GM12865 (cell line): ENCODE results near the gene MAST1.

Experiments used
- DNase-seq: peaks from one replicate; pipeline ENCODE4 v3.0.0; 2010; ENCODE audit warnings: low read depth
- H3K4me3 ChIP-seq: 2 replicates; pipeline ENCODE4 v1.5.1; 2011; ENCODE audit warnings: mild to moderate bottlenecking, low read depth, low read length, control low read depth
- TF ChIP-seq, protein P1 (sequence below): IDR thresholded peaks from 2 replicates; pipeline ENCODE4 v1.5.1; 2011; ENCODE audit warnings: low read length, control low read depth, low read depth, inconsistent platforms; ENCODE audit not compliant: insufficient read depth; ENCODE audit errors: missing control alignments

The MAST1 gene

DNA sequence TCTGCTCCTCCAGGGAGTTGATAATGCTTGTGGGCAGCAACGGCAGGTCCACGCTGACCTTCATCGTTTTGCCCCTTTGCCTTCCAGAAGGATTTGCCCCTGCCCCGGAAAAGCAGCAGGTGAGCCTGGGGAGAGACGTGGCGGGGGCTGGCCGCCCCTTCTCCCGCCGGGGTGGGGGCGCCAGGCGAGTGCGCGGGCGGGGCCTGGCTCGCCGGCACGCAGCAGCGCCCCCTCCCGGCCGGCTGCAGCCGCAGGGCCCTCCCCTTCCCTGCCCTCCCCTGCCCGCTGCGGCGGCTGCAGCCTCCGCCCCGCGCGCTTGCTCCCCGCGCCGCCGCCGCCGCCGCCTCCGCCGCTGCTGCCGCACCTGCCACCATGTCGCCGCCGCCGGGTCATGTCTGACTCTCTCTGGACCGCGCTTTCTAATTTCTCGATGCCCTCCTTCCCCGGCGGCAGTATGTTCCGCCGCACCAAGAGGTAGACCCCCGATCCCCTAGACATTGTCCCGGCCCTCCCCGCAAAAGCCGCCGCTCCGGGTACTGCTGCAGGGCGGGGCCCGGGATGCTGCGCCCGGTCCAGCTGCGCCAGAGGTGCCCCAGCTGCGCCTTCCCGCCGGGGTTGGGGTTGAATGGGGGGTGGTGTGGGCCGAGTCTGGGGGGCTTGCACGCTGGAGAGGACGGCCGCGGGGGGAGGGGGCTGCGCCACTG lies at the start of gene MAST1:
TSS of gene MAST1 (plus strand) at position 334 of the 704 bp plus-strand sequence. CDS start at position 392, 58 bp downstream.
- TF ChIP-seq, protein P1, sequence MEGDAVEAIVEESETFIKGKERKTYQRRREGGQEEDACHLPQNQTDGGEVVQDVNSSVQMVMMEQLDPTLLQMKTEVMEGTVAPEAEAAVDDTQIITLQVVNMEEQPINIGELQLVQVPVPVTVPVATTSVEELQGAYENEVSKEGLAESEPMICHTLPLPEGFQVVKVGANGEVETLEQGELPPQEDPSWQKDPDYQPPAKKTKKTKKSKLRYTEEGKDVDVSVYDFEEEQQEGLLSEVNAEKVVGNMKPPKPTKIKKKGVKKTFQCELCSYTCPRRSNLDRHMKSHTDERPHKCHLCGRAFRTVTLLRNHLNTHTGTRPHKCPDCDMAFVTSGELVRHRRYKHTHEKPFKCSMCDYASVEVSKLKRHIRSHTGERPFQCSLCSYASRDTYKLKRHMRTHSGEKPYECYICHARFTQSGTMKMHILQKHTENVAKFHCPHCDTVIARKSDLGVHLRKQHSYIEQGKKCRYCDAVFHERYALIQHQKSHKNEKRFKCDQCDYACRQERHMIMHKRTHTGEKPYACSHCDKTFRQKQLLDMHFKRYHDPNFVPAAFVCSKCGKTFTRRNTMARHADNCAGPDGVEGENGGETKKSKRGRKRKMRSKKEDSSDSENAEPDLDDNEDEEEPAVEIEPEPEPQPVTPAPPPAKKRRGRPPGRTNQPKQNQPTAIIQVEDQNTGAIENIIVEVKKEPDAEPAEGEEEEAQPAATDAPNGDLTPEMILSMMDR = peak; percentile 47
- peak; percentile 39 for DNase-seq
- H3K4me3 ChIP-seq = no peak within 1 kb of the TSS

DNA sequence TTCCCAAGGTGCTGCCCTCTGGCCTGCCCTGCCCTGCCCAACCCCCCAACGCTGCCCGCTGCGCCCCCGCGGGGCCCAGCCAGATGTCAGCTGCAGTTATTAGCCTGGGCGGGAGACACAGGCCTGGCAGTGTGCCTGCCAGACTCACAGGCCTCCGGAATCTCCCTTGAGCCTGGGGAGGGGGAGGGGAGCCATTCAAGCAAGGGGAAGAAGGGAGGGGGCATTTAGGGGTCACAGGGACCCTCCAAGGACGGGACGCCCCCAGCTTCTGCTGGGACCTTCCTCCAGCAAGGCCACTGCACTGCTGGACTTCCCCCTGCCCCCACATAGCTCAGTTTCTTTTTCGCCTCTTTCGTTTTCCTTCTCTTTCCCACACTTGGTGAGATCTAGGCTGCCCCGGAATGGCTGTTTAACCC lies 49.6 kb upstream of the MAST1 start:
- peak; percentile 93 for DNase-seq
- peak overlapping the region; percentile 84 for H3K4me3 ChIP-seq

DNA sequence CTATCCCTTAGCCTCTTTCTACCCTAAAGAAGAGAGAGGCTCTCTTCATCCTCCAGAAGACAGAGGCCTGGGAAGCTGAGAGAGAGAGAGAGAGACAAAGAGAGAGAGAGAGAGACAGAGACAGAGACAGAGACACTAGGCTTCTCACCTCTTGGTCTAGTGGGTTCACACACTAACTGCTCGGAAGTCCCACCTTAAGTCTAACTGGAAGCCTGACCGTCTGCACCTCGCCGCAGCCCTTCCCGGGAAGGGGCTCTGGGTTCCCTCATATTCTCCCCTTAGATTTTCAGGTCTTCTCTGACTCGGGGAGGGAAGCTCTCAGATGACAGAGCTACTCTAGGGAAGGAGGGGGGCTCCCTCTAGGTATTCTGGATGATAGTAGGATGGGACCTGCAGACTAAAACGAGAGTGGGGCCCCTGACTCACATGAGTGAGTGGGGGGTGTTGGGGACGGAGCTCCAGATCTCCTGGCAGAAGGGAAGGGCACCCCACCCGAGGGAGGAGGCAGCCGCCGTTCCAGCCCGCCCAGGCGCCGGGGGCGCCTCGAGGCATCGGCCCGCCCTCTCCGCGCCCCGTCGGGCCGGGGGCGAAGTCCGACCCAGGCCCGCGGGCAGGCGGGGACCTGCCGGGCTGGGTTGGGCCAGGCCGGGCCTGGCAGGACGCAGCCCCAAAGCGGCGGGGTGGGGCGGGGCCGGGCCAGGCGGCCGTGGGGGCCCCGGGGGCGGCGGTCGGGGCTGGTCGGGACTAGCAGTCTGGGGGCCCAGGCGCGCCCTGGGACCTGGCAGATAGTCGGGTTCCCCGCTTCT lies 49.0 kb upstream of the MAST1 start:
- peak overlapping the region; percentile 84 for H3K4me3 ChIP-seq
- no peak for DNase-seq
- TF ChIP-seq, protein P1 = no peak

More for the DNA sequence above, 49.6 kb upstream of the MAST1 start:
- TF ChIP-seq, protein P1 = no peak

DNA sequence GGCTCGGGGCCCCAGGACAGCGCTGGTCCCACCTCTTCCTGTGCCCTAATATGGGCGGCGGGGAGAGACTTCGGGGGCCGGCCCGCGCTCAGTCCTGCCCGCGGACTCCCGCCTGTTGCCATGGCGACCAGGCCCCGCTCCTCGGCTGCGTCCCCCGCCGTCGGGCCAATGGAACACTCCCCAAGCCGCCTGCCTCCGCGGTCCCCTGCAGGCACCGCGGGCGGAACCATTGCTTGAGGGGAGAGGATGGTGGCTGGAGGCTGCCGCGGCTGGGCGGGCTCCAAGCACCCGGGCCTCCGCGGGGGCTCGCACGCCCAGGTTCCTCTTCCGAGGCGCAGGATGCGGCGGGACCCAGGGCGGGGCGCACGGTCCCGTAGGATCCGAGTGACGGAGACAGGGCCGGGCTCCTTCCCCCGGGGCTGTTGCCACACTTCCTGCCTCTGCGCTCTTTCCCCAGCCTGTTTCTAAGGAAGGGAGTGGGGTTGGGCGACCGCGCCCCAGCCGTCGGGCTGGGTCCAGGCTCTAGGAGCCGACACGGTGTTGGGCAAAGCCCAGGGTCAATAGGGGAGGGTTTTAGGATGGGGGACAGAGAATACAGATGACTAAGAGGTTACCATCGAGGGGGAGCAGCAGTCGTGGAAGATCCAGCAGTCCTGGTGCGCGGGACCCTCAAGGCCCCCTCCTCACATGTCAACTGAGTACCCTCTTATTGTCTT lies 48.3 kb upstream of the MAST1 start:
- peak overlapping the region; percentile 95 for H3K4me3 ChIP-seq
- peak; percentile 100 for DNase-seq
- TF ChIP-seq, protein P1 = no peak

DNA sequence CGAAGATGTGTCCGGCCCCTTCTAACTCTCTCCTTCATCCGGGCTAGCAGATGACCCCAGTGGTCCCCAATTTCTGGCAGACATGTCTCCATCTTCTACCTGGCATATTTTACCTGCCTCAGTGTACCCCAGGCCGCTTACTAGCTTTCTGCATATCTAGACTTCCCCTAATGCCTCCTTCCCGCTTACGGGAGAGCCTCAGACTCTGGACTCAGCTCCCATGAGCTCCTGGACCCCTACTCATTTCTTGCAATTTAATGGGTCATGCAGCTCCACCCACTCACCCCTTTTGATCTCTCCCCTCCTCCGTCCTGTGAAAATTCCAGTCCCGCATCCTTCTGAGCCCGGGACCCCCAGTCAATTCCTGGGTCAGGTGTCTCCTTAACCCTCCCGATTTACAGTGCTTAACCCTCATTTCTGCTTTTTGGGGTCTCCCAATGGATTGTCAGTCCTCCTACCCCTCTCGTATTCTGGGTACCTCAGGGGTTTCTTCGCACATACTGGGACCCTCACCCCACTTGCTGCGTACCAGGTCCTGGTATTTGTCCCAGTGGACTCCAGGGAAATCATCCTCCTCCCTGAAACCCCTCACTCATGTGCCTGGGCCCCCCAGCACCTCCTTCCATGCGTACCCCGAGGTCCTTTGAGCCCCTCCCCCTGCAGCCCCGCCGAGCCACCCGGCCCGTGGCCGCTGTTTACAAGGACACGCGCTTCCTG lies 47.5 kb upstream of the MAST1 start:
- no peak for DNase-seq
- TF ChIP-seq, protein P1 = no peak
- H3K4me3 ChIP-seq = peak overlapping the region; percentile 95

DNA sequence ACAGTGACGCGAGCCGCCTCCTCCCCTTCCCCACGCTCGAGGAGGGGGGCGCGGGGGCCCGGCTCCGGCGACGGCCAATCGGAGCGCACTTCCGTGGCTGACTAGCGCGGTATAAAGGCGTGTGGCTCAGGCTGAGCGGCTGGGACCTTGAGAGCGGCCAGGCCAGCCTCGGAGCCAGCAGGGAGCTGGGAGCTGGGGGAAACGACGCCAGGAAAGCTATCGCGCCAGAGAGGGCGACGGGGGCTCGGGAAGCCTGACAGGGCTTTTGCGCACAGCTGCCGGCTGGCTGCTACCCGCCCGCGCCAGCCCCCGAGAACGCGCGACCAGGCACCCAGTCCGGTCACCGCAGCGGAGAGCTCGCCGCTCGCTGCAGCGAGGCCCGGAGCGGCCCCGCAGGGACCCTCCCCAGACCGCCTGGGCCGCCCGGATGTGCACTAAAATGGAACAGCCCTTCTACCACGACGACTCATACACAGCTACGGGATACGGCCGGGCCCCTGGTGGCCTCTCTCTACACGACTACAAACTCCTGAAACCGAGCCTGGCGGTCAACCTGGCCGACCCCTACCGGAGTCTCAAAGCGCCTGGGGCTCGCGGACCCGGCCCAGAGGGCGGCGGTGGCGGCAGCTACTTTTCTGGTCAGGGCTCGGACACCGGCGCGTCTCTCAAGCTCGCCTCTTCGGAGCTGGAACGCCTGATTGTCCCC lies 46.8 kb upstream of the MAST1 start, which contains the start of gene JUNB:
TSS of gene JUNB (plus strand) at position 142 of the 706 bp plus-strand sequence. CDS start at position 428, 286 bp downstream.
- TF ChIP-seq, protein P1 = no peak
- peak; percentile 99 for DNase-seq
- peak within 1 kb of the TSS; percentile 95 for H3K4me3 ChIP-seq
